Activated CD4-positive, alpha-beta T cell treated with anti-CD3 and anti-CD28 coated beads, Interleukin-2, amount 10 ng/mL, durations not matched to agents 24 days and 14 days (primary cell): ENCODE data around the gene ATP2B1. TPM values are rescaled to one million over a fixed set of nuclear protein-coding genes. Genes with fewer than 3 reads are reported as not detected.

Experiments
- DNase-seq: peaks from one replicate; pipeline ENCODE4 v3.0.0; 2022
- H3K27ac Mint-ChIP-seq: one replicate; pipeline ENCODE4 v1.8.0; 2022; ENCODE audit warnings: mild to moderate bottlenecking, mixed read lengths
- H3K27me3 Mint-ChIP-seq: one replicate; pipeline ENCODE4 v1.8.0; 2022; ENCODE audit warnings: mixed read lengths
- H3K36me3 Mint-ChIP-seq: one replicate; pipeline ENCODE4 v1.8.0; 2022; ENCODE audit warnings: low read depth, mild to moderate bottlenecking, mixed read lengths
- H3K4me1 Mint-ChIP-seq: one replicate; pipeline ENCODE4 v1.8.0; 2021; ENCODE audit warnings: mixed read lengths
- H3K4me3 Mint-ChIP-seq: one replicate; pipeline ENCODE4 v1.8.0; 2022; ENCODE audit warnings: mild to moderate bottlenecking, moderate library complexity, mixed read lengths
- H3K9me3 Mint-ChIP-seq: one replicate; pipeline ENCODE4 v1.8.0; 2021; ENCODE audit warnings: mixed read lengths
- intact Hi-C: fragments of 100-400 bp; cut with micrococcal nuclease; formaldehyde crosslinking; loops from one replicate; pipeline ENCODE4 v1.15.1; 2023
- total RNA-seq: library from RNA; stranded (reverse); gene quantifications from 2 replicates; pipeline ENCODE4 v1.2.3, GENCODE V29; 2022

The ATP2B1 gene
- total RNA-seq, 1 donor from 2014 or later, result 19.7 TPM

GRCh38 chr12:89732522-89732921 lies 23.9 kb upstream of the ATP2B1 start:
- peaks cover 7% of the 10 kb centered on the region for H3K4me1 Mint-ChIP-seq
- H3K4me3 Mint-ChIP-seq, result no peak overlapping the region
- H3K27me3 Mint-ChIP-seq, result peaks cover 2% of the 10 kb centered on the region
- H3K36me3 Mint-ChIP-seq, result peaks cover 2% of the 10 kb centered on the region
- H3K27ac Mint-ChIP-seq, result no peak overlapping the region
- DNase-seq, result no peak
- peaks cover 17% of the 10 kb centered on the region for H3K9me3 Mint-ChIP-seq
- intact Hi-C loops, result no loop called here

- intact Hi-C loops, result no loop called here
- Mint-ChIP-seq H3K4me1 (peaks cover 9% of the 10 kb centered on the region), H3K27me3 (peaks cover 2% of the 10 kb centered on the region), H3K9me3 (peaks cover 22% of the 10 kb centered on the region), H3K36me3 (peaks cover 2% of the 10 kb centered on the region), H3K4me3 (no peak overlapping the region), H3K27ac (no peak overlapping the region)
- no peak for DNase-seq
These were observed 23.0 kb upstream of the ATP2B1 start for GRCh38 chr12:89731614-89732013.

- H3K4me1 Mint-ChIP-seq, result peaks cover 9% of the 10 kb centered on the region
- peaks cover 23% of the 10 kb centered on the region for H3K9me3 Mint-ChIP-seq
- intact Hi-C loops, result no loop called here
- no peak for DNase-seq
- no peak overlapping the region for H3K4me3 Mint-ChIP-seq
- peaks cover 2% of the 10 kb centered on the region for H3K27me3 Mint-ChIP-seq
- no peak overlapping the region for H3K27ac Mint-ChIP-seq
- H3K36me3 Mint-ChIP-seq, result peaks cover 2% of the 10 kb centered on the region
These were observed 22.5 kb upstream of the ATP2B1 start for GRCh38 chr12:89731089-89731488.

DNA sequence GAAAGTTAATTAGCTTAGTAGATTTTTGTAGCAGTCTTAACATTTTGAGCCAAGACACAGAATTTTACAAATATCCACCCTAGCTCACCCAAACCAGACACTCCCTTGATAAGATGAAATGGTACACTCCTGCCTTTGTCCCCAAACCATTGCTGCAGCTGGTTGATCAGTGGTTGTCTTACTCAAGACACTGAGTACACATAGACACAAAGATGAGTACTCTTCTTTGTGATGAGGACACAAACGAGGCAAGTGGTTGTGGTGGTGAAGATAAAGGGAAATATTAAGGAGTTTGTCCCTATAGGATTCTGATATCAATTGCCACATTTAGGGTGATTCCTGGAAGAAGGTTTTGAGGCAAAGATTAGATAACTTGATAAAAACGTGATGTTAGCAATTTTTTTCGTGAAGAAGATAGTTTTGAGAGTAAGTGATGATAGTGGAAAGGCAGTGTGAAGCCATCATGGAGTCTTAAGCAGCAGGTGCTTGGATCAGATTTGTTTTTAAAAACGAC lies 21.4 kb upstream of the ATP2B1 start:
- Mint-ChIP-seq H3K27ac (no peak overlapping the region), H3K36me3 (no peaks in the 10 kb centered on the region), H3K9me3 (peaks cover 12% of the 10 kb centered on the region), H3K4me3 (no peak overlapping the region), H3K4me1 (peaks cover 9% of the 10 kb centered on the region), H3K27me3 (peaks cover 2% of the 10 kb centered on the region)
- no peak for DNase-seq
- intact Hi-C loops, result no loop called here

DNA sequence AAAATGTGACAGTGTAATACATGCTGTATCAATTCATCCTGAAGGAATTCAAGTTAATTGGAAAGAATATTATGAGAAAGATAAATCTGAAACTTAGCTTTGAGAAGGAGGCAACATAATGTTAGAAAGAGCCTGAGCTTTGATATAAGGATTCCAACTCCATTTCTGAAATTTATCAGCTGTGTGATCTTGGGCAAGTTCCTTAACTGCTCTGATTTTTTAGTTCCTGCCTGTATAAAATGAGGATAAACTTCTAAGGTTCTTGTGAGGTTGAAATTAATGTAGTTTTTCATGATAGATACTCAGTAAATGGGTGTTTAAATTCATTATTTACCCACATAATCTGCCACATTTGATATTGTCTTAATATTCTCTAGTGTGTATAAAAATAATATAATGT lies 14.6 kb upstream of the ATP2B1 start:
- Mint-ChIP-seq H3K27me3 (no peaks in the 10 kb centered on the region), H3K4me3 (no peak overlapping the region), H3K27ac (no peak overlapping the region), H3K4me1 (peaks cover 2% of the 10 kb centered on the region), H3K36me3 (no peaks in the 10 kb centered on the region), H3K9me3 (peaks cover 15% of the 10 kb centered on the region)
- intact Hi-C loops, result no loop called here
- no peak for DNase-seq

DNA sequence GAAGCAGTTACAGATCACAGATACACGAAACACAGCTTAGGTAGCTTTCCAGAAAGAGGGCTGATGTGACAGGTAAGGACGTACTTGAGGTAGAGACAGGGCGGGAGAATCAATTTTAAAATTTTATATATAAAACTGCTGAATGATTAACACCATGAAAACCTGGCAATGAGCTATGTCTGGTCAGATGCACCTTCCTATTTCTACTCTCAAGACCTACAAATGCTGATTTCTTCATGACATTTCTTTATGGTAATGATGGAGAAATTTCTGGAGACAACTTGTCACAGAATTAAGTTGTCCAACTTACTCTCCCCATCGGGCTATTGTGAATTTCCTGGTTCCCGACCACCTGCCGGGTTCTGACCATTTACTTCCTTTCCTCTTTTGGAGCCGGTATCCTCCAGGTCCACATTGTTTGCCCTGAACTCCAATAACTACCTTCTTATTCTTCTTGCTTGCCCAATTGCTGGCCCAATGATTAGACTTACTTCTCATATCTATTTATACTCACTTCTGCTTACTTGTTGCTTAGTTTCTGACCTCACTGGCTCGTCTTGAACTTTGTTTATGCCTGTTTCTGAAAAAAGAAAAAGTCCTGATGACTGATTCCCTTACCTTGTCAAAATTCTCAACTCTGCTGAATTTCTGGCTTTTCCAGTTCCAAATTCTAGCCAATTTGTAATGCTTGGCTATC lies 12.8 kb upstream of the ATP2B1 start:
- H3K27ac Mint-ChIP-seq, result no peak overlapping the region
- no peaks in the 10 kb centered on the region for H3K36me3 Mint-ChIP-seq
- peaks cover 13% of the 10 kb centered on the region for H3K9me3 Mint-ChIP-seq
- DNase-seq, result no peak
- no peaks in the 10 kb centered on the region for H3K27me3 Mint-ChIP-seq
- no peak overlapping the region for H3K4me3 Mint-ChIP-seq
- intact Hi-C loops, result no loop called here
- H3K4me1 Mint-ChIP-seq, result no peaks in the 10 kb centered on the region

DNA sequence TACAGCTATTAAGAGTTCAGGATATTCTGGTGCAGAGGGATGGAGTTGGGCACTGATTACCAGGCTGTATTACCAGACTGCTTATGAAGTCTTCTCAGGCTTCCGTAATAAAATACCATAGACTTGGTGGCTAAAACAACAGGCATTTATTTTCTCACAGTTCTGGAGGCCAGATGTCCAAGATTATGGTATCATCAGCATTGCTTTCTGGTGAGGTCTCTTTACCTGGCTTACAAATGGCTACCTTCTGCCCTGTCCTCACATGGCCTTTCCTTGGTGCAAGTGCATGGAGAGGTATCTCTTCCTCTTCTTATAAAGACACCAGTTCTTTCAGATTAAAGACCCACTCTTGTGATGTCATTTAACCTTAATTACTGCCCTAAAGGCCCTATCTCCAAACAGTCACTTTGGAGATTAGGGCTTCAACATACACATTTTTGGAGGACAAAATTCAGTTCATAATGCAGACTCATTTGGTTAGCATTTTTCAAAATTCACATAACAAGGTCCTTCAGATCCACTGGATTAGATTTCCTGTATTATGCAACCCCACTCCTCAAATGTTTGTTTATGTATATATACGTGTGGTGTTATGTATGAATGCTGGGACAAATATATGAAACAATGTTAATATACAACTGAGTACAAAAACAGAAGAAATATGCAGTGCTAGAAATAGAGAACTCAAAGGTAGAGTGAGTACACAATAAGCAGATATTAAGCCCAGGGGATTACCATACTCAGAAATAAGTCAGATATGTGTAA lies 9.3 kb upstream of the ATP2B1 start:
- no peaks in the 10 kb centered on the region for H3K36me3 Mint-ChIP-seq
- no peak overlapping the region for H3K4me3 Mint-ChIP-seq
- DNase-seq, result no peak
- H3K27ac Mint-ChIP-seq, result no peak overlapping the region
- peaks cover 22% of the 10 kb centered on the region for H3K9me3 Mint-ChIP-seq
- intact Hi-C loops, result no loop called here
- H3K4me1 Mint-ChIP-seq, result no peaks in the 10 kb centered on the region
- H3K27me3 Mint-ChIP-seq, result no peaks in the 10 kb centered on the region

GRCh38 chr12:89712706-89713105 lies 4.1 kb upstream of the ATP2B1 start:
- H3K27ac Mint-ChIP-seq, result no peak overlapping the region
- H3K4me1 Mint-ChIP-seq, result peaks cover 7% of the 10 kb centered on the region
- H3K27me3 Mint-ChIP-seq, result peaks cover 20% of the 10 kb centered on the region
- H3K4me3 Mint-ChIP-seq, result no peak overlapping the region
- peaks cover 18% of the 10 kb centered on the region for H3K9me3 Mint-ChIP-seq
- H3K36me3 Mint-ChIP-seq, result no peaks in the 10 kb centered on the region
- no peak for DNase-seq
- intact Hi-C loops, result no loop called here

- Mint-ChIP-seq H3K36me3 (no peaks in the 10 kb centered on the region), H3K4me1 (peaks cover 20% of the 10 kb centered on the region), H3K4me3 (peak overlapping the region; percentile 19), H3K27me3 (peaks cover 30% of the 10 kb centered on the region), H3K27ac (no peak overlapping the region), H3K9me3 (peaks cover 10% of the 10 kb centered on the region)
- intact Hi-C loops, result no loop called here
- no peak for DNase-seq
These were observed 2.5 kb upstream of the ATP2B1 start for GRCh38 chr12:89710873-89711750.

- peak overlapping the region; percentile 84 for H3K27ac Mint-ChIP-seq
- H3K4me3 Mint-ChIP-seq, result peak overlapping the region; percentile 84
- peaks cover 24% of the 10 kb centered on the region for H3K4me1 Mint-ChIP-seq
- intact Hi-C loops, result loop anchor here (1.0 to 5.0 kb wide), 14 partner anchors 46 to 1411 kb away; partner anchors contain the start of genes DUSP6 and POC1B
- no peaks in the 10 kb centered on the region for H3K36me3 Mint-ChIP-seq
- no peak for DNase-seq
- peaks cover 33% of the 10 kb centered on the region for H3K27me3 Mint-ChIP-seq
- peaks cover 5% of the 10 kb centered on the region for H3K9me3 Mint-ChIP-seq
These were observed 1.6 kb upstream of the ATP2B1 start for GRCh38 chr12:89709995-89710872.

GRCh38 chr12:89709157-89709994 lies 738 bp upstream of the ATP2B1 start:
- H3K27ac Mint-ChIP-seq, result peak overlapping the region; percentile 87
- peaks cover 28% of the 10 kb centered on the region for H3K4me1 Mint-ChIP-seq
- H3K27me3 Mint-ChIP-seq, result peaks cover 33% of the 10 kb centered on the region
- peak overlapping the region; percentile 84 for H3K4me3 Mint-ChIP-seq
- intact Hi-C loops, result loop anchor here (1.0 to 5.0 kb wide), 14 partner anchors 47 to 1411 kb away; partner anchors contain the start of genes DUSP6 and POC1B
- no peaks in the 10 kb centered on the region for H3K9me3 Mint-ChIP-seq
- H3K36me3 Mint-ChIP-seq, result no peaks in the 10 kb centered on the region
- DNase-seq, result peak; percentile 99
